OCI-LY3 (cell line): Measurements from ENCODE around the gene CARHSP1.

Experiments
- H2AFZ ChIP-seq: fragments of 200-600, 300-600 bp; shearing (Covaris generic); 2 replicates; pipeline ENCODE4 v1.6.0; 2014; ENCODE audit warnings: antibody characterized with exemption, low read depth, low read length
- H3K27ac ChIP-seq: fragments of 200-600, 300-600 bp; sonication (generic); 2 replicates; pipeline ENCODE4 v1.5.1; 2014; ENCODE audit warnings: mild to moderate bottlenecking, low read length, moderate library complexity, mixed read lengths
- H3K27me3 ChIP-seq: fragments of 200-600, 300-600 bp; sonication (generic); 2 replicates; pipeline ENCODE4 v1.6.1; 2014; ENCODE audit warnings: low read depth, low read length, mixed read lengths
- H3K36me3 ChIP-seq: fragments of 200-600, 300-600 bp; sonication (generic); replicated peaks from 2 replicates; pipeline ENCODE3; 2014; ENCODE audit warnings: low read depth, low read length, mixed read lengths
- H3K4me1 ChIP-seq: fragments of 300-600, 200-600 bp; sonication (generic); 2 replicates; pipeline ENCODE4 v1.6.1; 2014; ENCODE audit warnings: low read length, mixed read lengths
- H3K4me2 ChIP-seq: fragments of 200-600, 300-600 bp; sonication (generic); 2 replicates; pipeline ENCODE4 v1.6.1; 2014; ENCODE audit warnings: low read length, mixed read lengths
- H3K4me3 ChIP-seq: fragments of 300-600, 200-600 bp; sonication (generic); 2 replicates; pipeline ENCODE4 v1.5.1; 2014; ENCODE audit warnings: antibody characterized with exemption, mild to moderate bottlenecking, low read length, moderate library complexity
- H3K79me2 ChIP-seq: fragments of 300-600, 200-600 bp; shearing (Covaris generic); 2 replicates; pipeline ENCODE4 v1.6.1; 2014; ENCODE audit warnings: mild to moderate bottlenecking, low read length, mixed read lengths
- H3K9ac ChIP-seq: fragments of 300-600, 200-600 bp; shearing (Covaris generic); 2 replicates; pipeline ENCODE4 v1.6.0; 2014; ENCODE audit warnings: mild to moderate bottlenecking, low read length, moderate library complexity
- H3K9me3 ChIP-seq: fragments of 200-600, 300-600 bp; shearing (Covaris generic); 2 replicates; pipeline ENCODE4 v1.6.1; 2014; ENCODE audit warnings: low read length, mixed read lengths; ENCODE audit not compliant: insufficient read depth
- H4K20me1 ChIP-seq: fragments of 200-600, 300-600 bp; sonication (generic); 2 replicates; pipeline ENCODE4 v1.6.1; 2016; ENCODE audit warnings: low read length, mixed read lengths; ENCODE audit not compliant: insufficient read depth
- CTCF ChIP-seq: fragments of 200-600, 300-600 bp; sonication (generic); IDR thresholded peaks from 2 replicates; pipeline ENCODE4 v1.5.1; 2014; ENCODE audit warnings: antibody characterized with exemption, low read length, low read depth
- EZH2phosphoT487 ChIP-seq: fragments of 200-600 bp; shearing (Covaris generic); IDR thresholded peaks from 2 replicates; pipeline ENCODE4 v1.6.1; 2018; ENCODE audit warnings: antibody characterized with exemption, mixed run types, low read depth

The CARHSP1 gene

GRCh38 chr16:8869212-8869987, 594 bp upstream of the CARHSP1 start:
- TF ChIP-seq CTCF (no peak), EZH2phosphoT487 (no peak)
- H3K4me3 ChIP-seq = peak overlapping the region; percentile 84
- peak overlapping the region; percentile 86 for H2AFZ ChIP-seq
- H3K27ac ChIP-seq = no peak overlapping the region
- no peaks in the 10 kb centered on the region for H3K36me3 ChIP-seq
- peaks cover 30% of the 10 kb centered on the region for H4K20me1 ChIP-seq
- H3K27me3 ChIP-seq = no peaks in the 10 kb centered on the region
- peaks cover 24% of the 10 kb centered on the region for H3K4me1 ChIP-seq
- H3K9ac ChIP-seq = peak overlapping the region; percentile 68
- peak overlapping the region; percentile 93 for H3K4me2 ChIP-seq
- H3K9me3 ChIP-seq = no peaks in the 10 kb centered on the region
- H3K79me2 ChIP-seq = peaks cover 34% of the 10 kb centered on the region

- H3K27ac ChIP-seq = peak overlapping the region; percentile 54
- TF ChIP-seq EZH2phosphoT487 (no peak), CTCF (no peak)
- peak overlapping the region; percentile 90 for H3K4me2 ChIP-seq
- peaks cover 46% of the 10 kb centered on the region for H3K79me2 ChIP-seq
- no peaks in the 10 kb centered on the region for H3K9me3 ChIP-seq
- peak overlapping the region; percentile 69 for H3K9ac ChIP-seq
- H4K20me1 ChIP-seq = peaks cover 45% of the 10 kb centered on the region
- H3K4me1 ChIP-seq = peaks cover 24% of the 10 kb centered on the region
- peak overlapping the region; percentile 77 for H3K4me3 ChIP-seq
- H3K27me3 ChIP-seq = no peaks in the 10 kb centered on the region
- peak overlapping the region; percentile 49; the same call in 1 of the 2 replicates for H2AFZ ChIP-seq
- no peaks in the 10 kb centered on the region for H3K36me3 ChIP-seq
Measured at GRCh38 chr16:8867932-8868415, 832 bp downstream of the CARHSP1 start.

- H3K4me3 ChIP-seq = peak overlapping the region; percentile 77
- H2AFZ ChIP-seq = no peak overlapping the region
- peaks cover 24% of the 10 kb centered on the region for H3K4me1 ChIP-seq
Measured at GRCh38 chr16:8867216-8867931, 1.4 kb downstream of the CARHSP1 start.

More at GRCh38 chr16:8867216-8867931, 1.4 kb downstream of the CARHSP1 start:
- Histone ChIP-seq H3K27ac (peak overlapping the region; percentile 54; the same call in 1 of the 2 replicates), H3K79me2 (peaks cover 51% of the 10 kb centered on the region), H3K9ac (peak overlapping the region; percentile 69), H3K9me3 (no peaks in the 10 kb centered on the region), H3K27me3 (no peaks in the 10 kb centered on the region), H3K36me3 (no peaks in the 10 kb centered on the region), H4K20me1 (peaks cover 51% of the 10 kb centered on the region), H3K4me2 (peak overlapping the region; percentile 90)
- TF ChIP-seq EZH2phosphoT487 = no peak
- TF ChIP-seq CTCF = no peak
